SK-N-DZ (cell line): Measurements from ENCODE around the gene ACTN1.

Source experiments
- DNase-seq: peaks from one replicate; pipeline ENCODE4 v3.0.0-alpha.2; 2015; ENCODE audit warnings: low spot score

Gene ACTN1

DNA sequence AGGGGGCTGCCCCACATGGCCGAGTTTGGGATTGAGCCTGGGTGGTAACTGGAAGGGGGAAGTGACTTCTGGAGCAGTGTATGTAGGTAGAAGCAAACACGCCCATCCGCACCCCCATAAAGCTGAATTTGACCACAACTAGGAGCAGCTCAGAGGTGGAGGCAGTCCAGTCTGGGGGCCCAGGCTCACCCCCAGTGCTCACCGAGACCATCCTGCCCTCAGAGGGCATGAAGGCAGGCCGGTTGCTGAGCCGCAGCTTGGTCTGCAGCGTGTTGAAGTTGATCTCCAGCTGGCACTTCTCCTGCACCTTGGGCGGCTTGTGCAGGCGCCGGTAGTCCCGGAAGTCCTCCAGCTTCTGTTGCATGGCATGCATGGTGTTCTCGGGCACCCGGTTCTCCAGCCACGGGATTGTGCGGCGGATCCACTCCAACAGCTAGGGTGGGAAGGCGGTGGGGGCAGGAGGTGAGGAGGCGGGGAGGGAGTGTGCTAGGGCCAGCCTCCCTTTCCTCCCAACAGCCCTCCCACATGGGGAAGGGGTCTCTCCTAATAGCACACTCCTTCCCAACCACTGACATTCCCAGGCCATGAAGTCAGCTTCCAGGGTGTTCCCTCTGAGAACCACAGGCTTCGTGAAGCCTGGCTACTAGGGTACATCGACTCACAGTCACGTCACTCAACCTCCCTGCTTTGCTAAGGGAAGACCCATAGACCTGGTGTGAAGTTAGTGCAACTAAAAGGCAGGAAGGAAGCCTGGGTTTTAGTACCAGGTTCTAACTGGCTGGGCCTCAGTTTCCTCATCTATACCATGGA lies 87.0 kb downstream of the ACTN1 start:
- no peak for DNase-seq

GRCh38 chr14:68890173-68890931 lies 88.8 kb downstream of the ACTN1 start:
- DNase-seq = no peak

DNA sequence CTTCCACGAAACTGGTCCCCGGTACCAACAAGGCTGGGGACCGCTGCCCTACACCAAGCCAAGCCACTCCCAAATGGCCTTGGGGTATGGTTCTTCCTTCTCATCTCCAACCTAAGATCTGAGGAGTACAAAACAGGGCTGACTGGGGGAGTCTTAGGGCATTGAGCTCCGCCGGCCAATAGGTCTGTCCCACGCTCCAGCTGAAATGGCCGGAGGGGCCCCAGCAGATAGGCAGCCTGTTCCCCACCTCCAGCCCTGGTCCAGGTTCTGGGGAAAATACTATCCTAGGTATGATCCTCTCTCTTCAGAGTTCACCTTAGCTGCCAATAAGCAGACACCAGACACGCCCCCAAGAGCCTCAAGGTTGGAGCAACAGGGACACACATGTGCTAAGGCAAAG lies 90.2 kb downstream of the ACTN1 start:
- DNase-seq = no peak

- no peak for DNase-seq
These were observed 90.9 kb downstream of the ACTN1 start for GRCh38 chr14:68888025-68888850.

- no peak for DNase-seq
These were observed 93.0 kb downstream of the ACTN1 start for GRCh38 chr14:68886109-68886434.

- DNase-seq = no peak
These were observed 93.6 kb downstream of the ACTN1 start for GRCh38 chr14:68885226-68886108.

GRCh38 chr14:68884031-68885030 lies 94.8 kb downstream of the ACTN1 start:
- no peak for DNase-seq

DNA sequence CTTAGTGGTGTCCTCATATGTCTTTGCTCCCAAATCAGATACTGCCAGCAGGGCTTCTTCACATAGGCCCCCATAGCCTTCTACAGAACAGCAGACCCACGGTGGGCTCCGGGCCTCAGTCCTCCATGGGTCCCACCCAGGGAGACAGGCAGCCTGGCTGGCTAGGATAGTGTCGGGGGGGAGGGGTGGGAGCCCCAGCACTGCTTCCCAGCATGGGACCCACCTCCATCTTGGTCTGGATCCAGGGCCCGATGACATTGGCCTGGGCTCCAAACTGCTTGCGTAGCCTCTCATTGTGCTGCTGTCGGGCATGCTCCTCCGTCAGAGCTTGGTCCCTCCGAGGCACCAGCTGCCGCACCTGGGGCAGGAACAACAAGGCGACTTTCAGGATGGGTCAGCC lies 96.9 kb downstream of the ACTN1 start:
- DNase-seq = no peak

DNA sequence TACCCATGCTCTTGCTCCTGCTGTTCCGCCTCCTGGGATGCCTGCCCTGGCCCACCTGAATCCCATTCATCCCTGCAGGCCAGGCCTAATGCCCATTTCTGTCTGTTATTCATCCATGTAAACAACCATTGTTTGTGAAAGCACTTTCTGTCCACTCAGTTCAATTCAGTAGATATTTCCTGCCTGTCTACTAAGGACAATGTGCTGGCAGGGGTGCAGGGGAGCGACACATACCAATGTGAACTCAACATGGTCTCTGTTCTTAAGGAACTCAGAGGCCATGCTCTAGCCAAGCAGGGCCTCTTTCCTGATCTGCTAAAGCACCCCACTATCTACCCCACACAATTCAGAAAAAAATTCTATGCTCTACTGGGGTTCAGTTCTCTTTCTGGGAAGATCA lies 97.7 kb downstream of the ACTN1 start:
- DNase-seq = no peak

DNA sequence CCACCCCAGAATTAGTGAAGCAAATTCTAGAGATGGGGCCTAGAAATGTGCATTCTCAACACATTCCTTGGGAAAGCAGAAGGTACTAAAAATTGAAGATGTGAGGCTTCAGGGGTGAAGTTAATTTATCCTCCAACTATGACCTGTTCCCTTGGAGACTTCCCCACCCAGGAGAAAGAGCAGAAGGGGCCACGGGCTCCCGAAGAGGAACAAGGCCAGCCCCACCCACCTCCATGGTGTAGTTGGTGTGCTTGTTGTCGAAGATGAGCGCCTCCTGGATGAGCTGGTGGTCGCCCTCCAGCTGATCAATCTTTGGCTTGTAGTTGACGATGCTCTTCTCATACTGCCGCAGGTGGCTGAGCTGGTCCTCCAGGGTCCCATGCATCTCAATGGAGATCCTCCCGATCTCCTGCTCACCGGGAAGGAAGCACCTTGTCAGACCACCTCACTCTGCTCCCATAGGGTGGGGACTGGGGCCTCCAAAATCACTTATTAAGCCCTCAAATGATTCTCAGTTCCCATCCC lies 98.5 kb downstream of the ACTN1 start:
- DNase-seq = no peak

DNA sequence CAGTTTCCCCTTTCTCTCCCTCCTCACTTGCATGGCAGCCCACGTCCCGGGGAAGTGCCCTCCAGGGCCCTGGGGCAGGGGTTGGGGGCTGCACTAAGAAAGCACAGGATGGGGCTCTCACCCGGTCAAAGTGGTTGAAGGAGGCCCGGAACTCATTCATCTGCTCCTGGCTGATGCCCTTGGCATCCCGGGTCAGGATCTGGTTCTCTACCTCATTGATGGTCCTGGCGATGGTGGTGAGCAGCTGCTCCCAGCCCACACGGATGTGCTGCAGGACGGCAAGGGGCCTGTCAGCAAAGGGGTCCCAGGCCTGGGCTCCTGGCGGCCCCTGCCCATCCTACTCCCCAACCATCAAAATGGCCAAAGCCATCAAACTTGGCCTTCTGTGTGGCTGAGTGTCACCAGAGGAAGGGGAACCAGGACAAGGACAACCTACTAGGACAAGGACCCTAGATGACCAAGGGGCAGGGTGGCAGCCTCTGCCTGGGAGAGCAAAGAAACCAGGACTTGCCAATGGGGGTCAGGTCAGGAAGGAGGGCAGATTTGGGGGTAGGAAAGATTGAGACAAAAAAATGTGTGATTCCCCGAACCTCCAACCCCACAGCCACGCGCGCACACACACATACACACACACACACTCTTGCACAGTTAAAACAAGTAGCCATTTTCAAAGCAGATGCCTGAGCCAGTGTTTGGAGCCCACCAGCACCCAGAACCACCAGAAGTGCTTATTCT lies 99.1 kb downstream of the ACTN1 start:
- DNase-seq = no peak

- no peak for DNase-seq
These were observed 99.8 kb downstream of the ACTN1 start for GRCh38 chr14:68879321-68879781.

- no peak for DNase-seq
These were observed 100.2 kb downstream of the ACTN1 start for GRCh38 chr14:68878908-68879307.

DNA sequence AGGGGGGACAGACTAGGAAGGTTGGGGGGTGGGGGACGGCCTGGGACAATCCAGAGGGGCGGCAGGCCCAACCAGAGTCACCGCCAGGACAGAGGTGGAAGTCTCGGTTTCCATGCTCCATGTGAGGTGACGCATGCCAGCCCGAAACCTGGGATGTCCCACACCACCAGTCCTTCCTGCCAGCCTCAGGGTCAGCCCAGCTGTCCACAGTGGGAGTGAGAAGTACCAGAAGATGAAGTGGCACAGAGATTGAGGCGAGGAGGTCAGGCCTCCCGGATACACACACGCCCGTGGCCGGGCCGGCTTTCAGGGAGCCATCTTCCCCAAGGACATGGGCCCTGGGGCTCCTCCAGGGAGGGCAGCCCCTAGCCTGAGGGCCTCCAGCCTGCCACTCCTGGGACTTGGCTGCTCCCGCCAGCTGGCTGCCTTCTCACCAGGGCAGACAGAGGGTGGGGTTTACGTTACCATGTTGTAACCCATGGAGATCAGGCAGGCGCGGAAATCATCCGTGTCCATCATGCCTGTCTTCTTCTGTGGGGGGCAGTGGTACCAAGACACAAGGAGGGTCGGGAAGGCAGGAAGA lies 101.0 kb downstream of the ACTN1 start:
- no peak for DNase-seq

- DNase-seq = no peak
These were observed 102.1 kb downstream of the ACTN1 start for GRCh38 chr14:68876976-68877375.

DNA sequence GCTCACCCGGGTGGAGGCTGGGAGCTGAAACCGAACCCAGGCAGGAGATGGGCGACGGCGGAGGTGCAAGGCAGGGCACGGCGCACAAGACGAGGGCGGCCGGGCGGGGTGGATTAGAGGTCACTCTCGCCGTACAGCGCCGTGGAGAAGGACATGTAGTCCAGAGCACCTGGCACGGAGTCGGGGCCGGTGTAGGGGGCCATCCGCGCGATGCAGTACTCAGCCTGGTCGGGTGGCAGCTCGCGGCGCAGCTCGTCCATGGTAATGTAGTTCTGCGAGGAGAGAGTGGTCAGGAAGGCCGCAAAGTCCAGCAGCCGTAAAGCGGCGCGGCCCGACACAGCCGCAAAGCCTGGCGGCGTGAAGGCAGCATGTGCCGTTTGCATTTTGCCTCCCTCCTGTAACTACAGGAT lies 104.4 kb downstream of the ACTN1 start:
- no peak for DNase-seq

DNA sequence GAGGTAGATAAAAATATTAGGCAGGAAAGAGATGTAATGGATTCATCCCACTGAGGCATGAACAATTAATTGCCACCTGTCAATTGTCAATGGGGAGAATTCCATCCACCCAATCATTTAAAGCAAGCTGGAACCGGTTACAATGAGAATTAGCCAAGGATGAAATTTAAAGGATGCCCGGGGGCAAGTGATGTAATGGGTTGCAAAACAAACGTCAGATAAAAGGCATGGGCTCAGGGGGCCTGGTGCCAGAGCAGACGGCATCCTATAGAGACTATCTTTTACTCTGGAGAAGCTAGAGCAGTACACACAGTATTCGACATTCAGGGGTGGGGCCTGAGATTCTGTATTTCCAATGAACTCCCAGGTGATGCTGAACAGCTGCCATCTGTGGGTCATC lies 105.7 kb downstream of the ACTN1 start:
- no peak for DNase-seq

GRCh38 chr14:68871392-68871791 lies 107.7 kb downstream of the ACTN1 start:
- DNase-seq = no peak
